GM19328 (cell line): ENCODE data around the gene USP43.
"Not testable (repeated sequence)": the region's sequence is repeated elsewhere in the genome, so short reads cannot be mapped to it uniquely, and the experiment has no call there.

Experiments
- ATAC-seq: cut with Tn5 transposase; IDR thresholded peaks from one replicate; pipeline ENCODE4 v1.9.1; 2021; ENCODE audit warnings: mild to moderate bottlenecking, moderate library complexity; ENCODE audit not compliant: unreplicated experiment

USP43 gene

DNA sequence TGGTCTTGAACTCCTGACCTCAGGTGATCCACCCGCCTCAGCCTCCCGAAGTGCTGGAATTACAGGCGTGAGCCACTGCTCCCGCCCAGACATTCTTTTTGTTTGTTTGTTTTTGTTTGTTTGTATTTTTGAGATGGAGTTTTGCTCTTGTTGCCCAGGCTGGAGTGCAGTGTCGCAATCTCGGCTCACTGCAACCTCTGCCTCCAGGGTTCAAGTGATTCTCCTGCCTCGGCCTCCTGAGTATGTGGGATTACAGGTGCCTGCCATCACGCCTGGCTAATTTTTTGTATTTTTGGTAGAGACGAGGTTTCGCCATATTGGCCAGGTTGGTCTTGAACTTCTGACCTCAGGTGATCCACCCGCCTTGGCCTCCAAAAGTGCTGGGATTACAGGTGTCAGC lies 18.2 kb downstream of the USP43 start:
- not testable (repeated sequence) for ATAC-seq

DNA sequence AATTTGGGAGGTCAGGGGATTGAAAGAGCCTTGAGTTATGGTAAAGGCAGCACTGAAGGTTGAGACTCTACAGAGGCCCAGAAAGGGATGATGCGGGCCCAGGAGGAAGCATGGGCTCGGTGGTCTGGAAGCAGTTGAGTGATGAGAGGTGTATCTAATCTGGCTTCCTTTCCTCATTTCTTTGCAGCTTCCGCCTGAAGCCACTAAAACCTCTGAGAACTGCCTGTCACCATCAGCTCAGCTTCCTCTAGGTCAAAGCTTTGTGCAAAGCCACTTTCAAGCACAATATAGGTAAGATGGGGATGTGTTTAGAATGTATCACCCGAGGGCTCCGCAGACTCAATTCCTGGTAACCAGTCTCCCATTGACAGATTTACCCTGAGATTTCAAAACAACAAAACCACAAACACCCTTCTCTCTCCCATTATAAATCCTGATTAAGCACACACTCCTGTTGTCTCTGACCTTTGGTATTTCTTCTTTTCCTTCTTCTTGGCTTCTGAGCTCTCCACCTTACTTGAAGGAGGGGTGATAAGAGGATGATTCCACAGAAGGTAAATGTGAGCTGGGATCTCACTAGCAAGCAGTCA lies 21.2 kb downstream of the USP43 start:
- ATAC-seq, result no peak

DNA sequence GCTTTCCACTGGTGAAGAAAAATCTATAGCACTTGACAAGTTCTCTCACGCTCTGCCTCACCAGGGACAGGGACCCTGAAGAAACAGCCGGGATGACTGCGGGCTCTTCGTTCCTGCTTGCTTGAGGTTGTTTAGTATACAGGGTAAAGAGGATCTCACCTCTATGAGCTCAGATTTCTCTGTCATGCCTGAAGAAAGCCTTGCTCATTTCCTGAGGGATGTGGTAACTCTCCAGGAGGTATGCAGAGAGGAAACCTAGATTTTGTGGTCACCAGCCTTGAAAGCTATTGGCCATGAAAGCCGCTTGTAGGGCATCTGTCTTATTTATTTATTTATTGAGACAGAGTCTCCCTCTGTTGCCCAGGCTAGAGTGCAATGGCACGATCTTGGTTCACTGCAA lies 23.2 kb downstream of the USP43 start:
- ATAC-seq, result no peak

DNA sequence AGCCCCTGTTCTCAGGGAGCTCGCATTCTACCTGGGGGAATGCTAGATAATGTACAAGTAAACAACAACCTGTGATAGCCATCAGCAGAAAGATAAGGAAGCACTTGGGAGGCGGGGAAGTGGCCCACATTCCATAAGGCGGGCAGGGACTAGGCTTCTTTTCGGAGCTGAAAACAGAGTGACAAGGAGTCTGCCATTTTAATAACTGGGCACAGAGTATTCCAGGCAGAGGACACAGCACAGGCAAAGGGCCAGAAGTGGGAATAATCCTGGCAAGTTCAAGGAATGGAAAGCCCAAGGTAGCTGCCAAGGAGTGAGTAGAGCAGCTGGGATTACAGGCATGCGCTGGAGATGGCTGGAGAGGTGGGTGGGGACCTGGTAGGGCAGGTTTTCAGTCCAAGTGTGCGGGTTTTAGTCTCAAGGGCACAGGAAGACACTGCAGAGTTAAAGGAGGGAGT lies 24.3 kb downstream of the USP43 start:
- no peak for ATAC-seq

DNA sequence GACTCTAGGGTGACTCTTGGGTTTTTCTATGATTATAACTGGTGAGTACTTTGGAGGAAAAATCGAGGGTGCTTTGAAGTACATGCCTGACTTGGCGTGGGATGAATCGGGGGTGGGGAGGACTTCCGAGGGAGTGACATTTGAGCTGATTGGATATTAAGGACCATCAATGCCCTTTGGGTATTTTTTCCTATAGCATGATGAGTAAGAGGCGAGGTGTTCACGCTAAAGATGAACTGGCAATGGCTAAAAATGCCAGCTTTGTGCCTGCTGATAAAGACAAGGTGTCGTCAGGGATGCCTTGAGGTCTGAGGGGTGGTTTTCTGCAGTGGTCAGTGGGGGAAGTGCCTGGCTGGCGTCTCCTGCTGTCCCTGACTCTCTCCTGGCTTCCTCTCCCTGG lies 25.3 kb downstream of the USP43 start:
- ATAC-seq, result no peak

DNA sequence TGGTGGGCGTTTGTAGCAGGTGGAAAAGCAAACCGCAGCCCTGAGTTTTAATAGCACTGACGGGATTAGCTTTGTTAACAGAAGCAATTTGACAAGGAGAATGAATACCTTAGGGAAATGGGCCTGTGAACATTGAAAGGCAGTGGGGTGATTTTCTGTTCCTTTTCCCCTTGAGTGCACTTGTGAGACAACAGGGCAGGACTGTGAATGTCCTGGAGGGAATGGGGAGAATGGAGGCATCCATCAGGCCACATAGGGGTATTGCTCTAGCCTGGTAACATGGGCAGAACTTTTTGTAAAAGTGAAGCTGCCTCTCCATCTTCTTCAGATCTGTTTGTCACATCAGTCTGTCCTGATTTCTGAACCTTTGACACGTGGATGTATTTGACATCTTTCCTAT lies 26.2 kb downstream of the USP43 start:
- no peak for ATAC-seq

DNA sequence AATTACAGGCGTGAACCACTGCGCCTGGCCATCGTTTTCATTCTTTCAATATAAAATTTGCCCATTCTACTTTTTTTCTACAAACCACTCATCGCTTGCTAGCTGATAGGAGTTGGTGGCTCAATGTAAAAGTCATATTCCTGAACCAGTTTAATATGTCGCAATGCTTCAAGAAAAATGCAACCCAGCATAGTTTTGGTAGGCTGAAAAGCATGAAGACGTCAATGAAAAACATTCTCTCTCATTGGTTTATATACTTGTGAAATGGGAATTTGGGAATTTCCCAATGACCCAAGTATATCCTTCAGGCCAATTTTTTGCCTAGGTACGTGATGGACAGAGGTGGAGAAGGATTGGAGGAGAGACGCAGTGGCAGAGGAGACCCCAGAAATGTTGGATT lies 26.9 kb downstream of the USP43 start:
- ATAC-seq, result no peak

DNA sequence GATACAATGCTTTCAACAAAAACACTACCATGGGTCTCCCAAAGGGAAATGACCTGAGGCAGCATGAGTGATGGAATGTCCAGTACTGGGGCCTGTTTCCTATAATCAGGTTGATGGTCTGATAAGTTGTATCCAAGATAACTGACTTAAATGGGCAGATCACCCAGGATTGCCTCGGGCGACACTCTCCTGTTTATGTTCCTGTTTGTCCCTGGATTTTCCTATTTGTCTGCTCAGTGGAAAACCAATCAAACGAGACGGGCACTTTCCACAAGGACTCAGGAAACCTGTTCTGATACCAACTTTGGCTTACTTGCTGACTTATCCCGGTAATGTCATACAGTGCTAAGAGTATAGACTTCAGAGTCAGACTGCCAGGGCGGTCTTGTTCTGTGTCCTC lies 27.4 kb downstream of the USP43 start:
- ATAC-seq, result no peak

DNA sequence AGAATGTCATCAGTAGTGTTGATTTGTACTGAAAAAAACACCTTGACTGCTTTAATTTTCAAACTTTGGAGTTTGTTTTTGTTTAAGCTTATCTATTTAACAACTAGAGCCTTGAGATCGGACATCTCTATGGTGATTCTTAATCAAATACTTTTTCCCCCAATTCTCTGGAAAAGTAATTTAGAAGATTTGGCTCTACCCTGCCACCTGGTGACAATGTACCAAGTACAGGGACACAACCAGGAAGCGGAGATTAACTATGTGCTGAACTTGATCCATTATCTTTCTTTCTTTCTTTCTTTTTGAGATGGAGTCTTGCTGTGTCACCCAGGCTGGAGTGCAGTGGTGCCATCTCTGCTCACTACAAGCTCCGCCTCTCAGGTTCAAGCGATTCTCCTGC lies 30.8 kb downstream of the USP43 start:
- ATAC-seq, result no peak

DNA sequence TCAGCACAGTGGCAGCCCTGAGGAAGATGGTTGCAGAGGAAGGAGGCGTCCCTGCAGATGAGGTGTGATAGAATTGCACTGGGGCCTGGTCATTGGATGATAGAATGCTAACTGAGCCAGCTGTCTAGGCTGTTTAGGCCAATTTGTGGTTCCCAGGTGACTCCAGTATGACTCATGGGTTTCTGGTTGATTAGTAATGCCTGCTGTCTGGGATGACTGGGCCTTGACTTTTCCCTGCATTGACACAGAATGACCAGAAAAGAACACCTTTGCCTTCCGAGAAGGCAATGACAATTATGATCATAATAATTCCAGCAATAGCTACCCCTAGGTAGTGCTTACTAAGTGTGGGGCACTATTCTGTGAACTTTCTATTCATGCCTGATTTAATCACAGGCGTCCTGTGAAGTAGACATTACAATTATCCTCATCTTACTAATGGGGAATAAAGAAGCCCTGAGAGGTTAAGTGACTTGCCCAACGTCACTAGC lies 31.5 kb downstream of the USP43 start:
- ATAC-seq, result no peak

DNA sequence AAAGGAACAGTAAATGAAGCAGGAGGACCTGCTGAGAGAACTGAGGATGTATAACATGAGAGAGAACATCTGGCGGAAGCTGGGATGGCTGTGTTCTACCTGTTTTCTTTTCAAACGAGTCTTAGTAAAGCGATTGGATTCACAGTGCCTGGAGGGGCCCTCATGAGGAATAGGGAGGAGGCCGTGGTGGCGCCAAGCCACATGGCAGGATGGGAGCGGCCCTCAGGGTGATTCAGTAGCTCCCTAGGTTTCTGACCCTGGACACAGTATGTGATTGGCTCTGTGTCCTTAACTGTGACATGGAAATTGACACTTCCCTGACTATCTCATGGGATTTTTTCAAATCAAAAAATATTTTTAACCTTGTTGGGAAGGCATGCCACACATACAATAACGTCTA lies 32.1 kb downstream of the USP43 start:
- ATAC-seq, result no peak

DNA sequence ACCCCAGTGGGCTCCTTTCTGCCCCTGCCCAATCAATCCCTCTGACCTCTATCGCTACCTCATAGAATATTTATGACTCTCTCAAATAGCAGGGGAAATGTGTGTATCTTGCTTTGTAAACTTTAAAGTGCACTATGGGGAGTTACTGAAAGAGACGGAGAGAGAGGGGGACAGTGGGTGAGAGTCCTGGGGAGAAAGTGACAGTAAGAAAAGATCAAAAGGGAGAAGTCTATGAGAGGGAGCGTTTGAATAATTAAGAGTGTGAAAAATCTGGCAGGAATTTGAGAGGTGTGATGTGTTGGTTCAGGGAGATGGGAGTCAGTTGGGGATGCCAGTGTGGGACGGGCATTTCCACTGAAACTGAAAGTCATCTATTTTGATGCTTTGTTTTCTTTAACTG lies 32.6 kb downstream of the USP43 start:
- no peak for ATAC-seq

DNA sequence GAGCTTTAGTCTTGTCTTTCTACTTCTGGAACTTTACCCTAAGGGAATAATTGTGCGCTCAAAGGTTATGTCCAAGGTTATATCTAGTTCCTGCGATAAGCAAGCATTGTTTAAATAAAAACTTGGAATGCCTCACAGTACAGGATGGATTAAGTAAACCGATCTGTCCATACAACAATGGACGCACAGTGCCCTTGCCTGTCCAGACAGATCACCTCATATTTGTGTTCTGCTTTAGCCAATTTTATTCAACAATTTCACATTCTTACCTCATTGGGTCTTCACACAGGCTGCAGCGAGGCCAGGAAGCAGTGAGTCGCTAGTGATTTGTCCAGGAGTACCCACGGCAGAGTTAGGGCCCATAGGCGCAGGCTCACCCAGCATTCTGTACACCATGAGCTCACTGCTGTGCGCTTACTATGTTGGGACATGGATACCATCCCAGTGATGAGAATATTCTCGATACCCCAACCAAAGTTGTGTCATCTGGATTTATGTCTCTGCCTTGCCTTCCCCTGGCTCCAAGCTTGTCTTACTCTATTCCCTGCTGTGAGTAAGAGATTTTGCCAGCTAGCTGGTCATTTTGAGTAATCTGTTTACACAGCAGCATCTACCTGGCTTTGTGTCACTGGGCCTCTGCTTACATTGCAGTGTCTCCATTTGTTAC lies 39.8 kb downstream of the USP43 start:
- no peak for ATAC-seq

DNA sequence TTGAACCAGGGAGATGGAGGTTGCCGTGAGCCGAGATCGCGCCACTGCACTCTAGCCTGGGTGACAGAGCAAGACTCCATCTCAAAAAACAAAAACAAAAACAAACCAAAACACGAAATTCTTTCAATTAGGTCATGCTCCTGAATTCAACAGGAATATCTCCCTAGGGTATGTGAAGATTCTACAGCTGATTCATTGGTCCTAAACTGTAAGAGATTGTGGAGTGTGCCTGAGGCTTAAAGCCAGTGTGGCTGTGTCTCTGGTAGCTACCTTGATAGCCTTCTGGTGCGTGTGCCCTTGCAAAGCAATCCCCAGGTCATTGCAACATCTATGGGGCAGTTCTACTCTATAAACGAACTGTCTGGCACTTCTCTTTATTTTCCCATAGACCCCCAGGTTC lies 48.4 kb downstream of the USP43 start:
- no peak for ATAC-seq

DNA sequence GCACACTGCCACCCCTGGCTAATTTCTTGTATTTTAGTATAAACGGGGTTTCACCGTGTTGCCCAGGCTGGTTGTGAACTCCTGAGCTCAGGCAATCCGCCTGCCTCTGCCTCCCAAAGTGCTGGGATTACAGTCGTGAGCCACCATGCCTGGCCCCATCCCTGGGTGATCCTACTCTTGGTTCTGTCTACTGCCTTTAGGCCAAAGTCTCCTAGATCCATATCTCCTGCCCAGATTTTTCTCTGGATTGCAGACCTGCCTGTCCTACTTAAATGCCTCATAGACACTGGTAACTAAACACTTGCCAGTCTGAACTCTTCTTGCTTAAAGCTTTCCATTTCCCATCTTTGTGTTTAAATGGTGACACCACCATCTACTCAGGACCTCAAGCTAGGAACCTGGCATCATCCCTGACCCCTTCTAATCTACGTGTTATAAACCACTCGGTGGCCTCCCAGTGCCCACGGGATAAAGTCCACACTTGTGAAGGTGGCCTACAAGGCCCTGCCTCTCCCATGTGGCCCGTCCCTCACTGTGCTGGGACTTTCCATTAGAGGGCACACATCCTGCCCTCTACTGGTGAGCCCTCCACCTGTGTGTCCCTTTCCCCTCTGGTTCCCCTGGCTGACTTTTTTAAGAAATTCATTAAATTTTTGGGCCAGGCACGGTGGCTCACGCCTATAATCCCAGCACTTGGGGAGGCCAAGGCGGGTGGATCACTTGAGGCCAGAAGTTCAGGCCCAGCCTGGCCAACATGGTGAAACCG lies 51.1 kb downstream of the USP43 start:
- no peak for ATAC-seq

DNA sequence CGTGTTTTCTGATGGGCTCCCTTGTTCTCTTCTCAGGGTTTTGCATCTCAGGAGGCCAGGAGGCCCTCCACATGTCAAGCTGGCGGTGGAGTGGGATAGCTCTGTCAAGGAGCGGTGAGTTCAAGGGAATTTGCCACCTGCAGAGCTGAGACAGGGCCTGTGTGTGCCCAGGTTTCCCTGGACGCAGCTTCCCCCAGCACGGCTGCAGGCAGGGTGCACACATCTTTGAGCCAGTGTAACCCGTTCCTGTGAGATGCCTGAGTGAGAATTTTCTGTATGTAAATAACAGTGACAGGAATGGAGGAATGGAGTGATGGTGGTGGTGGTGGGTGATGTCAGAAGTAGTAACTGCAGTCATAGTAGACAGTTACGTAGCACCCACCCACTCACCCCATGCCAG lies 54.8 kb downstream of the USP43 start:
- no peak for ATAC-seq

DNA sequence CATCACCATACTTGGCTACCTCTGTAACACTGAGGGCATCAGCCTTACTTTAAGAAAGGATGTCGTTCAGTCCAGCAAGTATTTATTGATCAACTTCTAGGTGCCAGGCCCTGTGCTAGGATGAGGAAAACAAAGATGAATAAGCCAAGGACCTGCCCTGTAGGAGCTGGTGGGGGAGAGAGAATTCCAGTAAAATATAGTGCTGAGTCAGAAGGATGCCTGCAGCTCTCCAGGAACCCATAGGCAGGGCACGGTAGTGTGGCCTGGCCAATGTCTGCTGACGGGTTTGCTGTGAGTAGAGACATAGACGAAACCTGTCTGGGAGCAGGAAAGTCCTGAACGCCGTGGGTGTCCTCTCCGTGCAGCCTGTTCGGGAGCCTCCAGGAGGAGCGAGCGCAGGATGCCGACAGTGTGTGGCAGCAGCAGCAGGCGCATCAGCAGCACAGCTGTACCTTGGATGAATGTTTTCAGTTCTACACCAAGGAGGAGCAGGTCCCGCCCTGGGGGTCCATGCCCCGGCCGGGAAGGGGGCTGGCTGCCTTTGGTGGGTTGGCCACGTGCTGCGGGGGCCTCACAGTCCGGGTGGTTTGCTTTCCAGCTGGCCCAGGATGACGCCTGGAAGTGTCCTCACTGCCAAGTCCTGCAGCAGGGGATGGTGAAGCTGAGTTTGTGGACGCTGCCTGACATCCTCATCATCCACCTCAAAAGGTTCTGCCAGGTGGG lies 55.6 kb downstream of the USP43 start:
- ATAC-seq, result no peak

DNA sequence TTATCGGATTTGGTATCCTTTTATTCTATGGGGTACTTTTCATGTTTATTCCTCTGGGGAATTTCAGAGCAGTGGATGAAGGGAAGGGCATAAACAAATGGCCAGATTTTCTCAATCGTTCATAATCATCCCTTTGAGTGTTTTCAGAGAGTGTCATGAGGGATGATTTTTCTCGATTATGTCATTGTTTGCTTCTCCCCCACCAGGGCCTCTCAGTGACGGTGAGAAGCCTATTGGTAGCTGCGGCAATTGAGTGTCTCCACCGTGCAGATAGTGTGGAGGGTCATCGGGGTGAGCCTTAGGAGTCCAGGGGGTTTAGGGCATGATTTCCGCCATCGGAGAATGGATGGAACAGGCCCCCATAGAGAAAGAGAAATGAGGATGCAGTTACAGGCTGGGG lies 57.2 kb downstream of the USP43 start:
- ATAC-seq, result no peak

DNA sequence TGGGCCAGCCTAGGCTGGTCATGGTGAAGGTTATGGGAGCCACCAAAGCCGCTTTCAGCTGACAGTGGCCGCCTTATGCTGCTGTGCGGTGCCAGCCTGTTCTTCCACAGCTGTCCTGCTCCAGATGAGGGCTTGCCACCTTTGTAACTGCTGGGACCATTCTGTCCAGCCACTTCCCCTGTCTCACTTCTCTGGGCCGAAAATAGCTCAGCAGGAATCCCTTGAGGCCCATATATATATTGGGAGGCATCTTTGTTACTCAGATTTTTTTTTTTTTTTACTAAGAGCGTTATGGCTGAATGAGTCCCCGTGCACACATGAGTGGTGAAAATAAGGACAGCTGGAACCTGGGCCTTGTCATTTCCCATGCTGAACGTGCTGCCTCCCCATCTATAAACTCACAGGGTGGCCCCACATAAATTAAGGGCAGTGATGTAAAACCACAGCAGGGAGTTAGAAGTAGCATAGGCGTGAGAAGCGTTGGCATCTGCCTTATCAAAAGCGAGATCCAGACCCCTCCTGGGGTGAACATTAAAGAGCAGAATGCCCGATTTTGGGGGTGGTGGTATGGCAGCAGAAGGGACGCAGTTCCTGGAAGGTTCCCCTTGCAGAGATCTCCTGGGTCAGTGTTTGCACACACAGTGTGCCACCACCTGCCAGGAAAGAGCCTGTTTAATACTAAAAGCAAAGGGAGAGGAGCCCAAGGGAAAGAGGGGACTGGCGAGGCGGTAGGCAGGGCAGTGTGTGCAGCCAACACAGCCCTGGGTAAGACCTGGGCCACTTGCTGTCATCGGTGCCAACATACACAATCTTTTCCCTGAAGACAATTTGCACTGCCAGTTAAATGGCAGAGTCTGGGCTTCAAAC lies 57.8 kb downstream of the USP43 start:
- no peak for ATAC-seq

DNA sequence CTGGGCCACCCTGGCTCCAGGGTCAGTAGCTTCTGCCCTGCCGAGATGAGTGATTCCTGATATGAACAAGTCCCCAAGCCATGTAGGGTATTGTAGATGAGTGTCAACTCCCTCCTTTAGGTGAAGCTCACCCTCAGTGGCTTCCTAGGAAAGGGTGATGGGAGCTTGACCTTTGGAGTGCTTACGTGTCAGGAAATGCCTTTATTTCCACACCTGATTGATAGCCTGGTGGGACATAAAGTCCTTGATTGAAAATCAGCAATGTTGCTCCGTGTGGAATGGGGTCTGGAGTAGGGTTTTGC lies 58.4 kb downstream of the USP43 start:
- no peak for ATAC-seq

DNA sequence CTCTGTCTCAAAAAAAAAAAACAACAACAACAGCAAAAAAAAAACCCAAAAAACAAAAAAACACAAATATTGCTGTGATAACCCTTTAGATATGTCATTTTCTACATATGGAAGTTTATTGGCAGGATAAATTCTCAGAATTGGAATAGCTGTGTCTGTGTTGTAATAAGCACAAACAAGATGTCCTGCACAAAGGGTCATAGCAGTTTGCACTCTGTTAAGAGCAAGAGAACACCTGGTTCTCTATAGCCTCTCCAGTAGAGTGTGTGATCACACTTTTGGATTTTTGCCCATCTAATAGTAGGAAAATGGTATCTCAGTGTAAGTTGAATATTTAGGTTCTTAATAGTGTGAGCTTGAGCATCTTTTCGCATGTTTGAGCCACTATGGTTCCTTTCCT lies 60.4 kb downstream of the USP43 start:
- no peak for ATAC-seq
